GM12878 (cell line): ENCODE results near the gene SLC6A11. TPM values are rescaled to one million over a fixed set of nuclear protein-coding genes. Genes with fewer than 3 reads are reported as not detected.

Experiments used
- ATAC-seq: fragments of 200-7000 bp; cut with Tn5 transposase; 3 replicates; pipeline ENCODE4 v1.9.1; 2020; ENCODE audit warnings: mild to moderate bottlenecking, moderate library complexity
- BruUV-seq: library from RNA; stranded (reverse); fragments of 400-500 nt; replicated peaks from 2 replicates; lab custom pipeline; 2021; lab: Mats Ljungman, UMichigan
- CTCF ChIA-PET: fragments of 300-600 bp; sonication (Branson Sonifier 250); formaldehyde crosslinking; extraction: SDS; loops from one replicate; lab custom pipeline; 2021; ENCODE audit warnings: inconsistent platforms; lab: Yijun Ruan, JAX
- POLR2A ChIA-PET: fragments of 350-600 bp; formaldehyde crosslinking; extraction: SDS; loops from one replicate; lab custom pipeline; 2021; ENCODE audit warnings: inconsistent platforms; lab: Charles Lee
- RAD21 ChIA-PET: fragments of 300-600 bp; sonication (Branson Sonifier 250); formaldehyde crosslinking; loops from one replicate; lab custom pipeline; 2023; ENCODE audit warnings: antibody characterized with exemption; ENCODE audit not compliant: unreplicated experiment; lab: Charles Lee
- SMC1A ChIA-PET: fragments of 300-600 bp; sonication (Branson Sonifier 250); formaldehyde crosslinking; loops from one replicate; lab custom pipeline; 2023; ENCODE audit not compliant: unreplicated experiment, uncharacterized antibody; lab: Charles Lee
- DNase-seq: peaks from one replicate; pipeline ENCODE4 v3.0.0-alpha.2; 2011; ENCODE audit warnings: low read depth, low spot score
- FAIRE-seq: peaks from 3 replicates; lab custom pipeline; 2011; peaks lifted over from hg19 to GRCh38; lab: Jason Lieb, UNC
- H2AFZ ChIP-seq: 2 replicates; pipeline ENCODE4 v1.6.0; 2011; ENCODE audit warnings: low read depth, low read length, control low read depth; ENCODE audit not compliant: control insufficient read depth
- H3K27ac ChIP-seq: 2 replicates; pipeline ENCODE4 v1.5.1; 2011; ENCODE audit warnings: control low read depth; ENCODE audit not compliant: control insufficient read depth, insufficient read depth
- H3K27me3 ChIP-seq, 2 experiments: replicated peaks in 1 of 2; 2 replicates each; pipeline versions ENCODE4 v1.6.0 to v1.6.1; 2011; ENCODE audit warnings: low read length in 1 of 2; ENCODE audit not compliant: control insufficient read depth in 2 of 2, insufficient read depth in 2 of 2
- H3K36me3 ChIP-seq, 2 experiments: 2 replicates each; pipeline ENCODE4 v1.5.1; 2011; ENCODE audit warnings: low read length in 1 of 2; ENCODE audit not compliant: control insufficient read depth in 2 of 2, insufficient read depth in 2 of 2
- H3K4me1 ChIP-seq: 2 replicates; pipeline ENCODE4 v1.6.1; 2011; ENCODE audit warnings: mild to moderate bottlenecking, low read length, moderate library complexity, mixed read lengths; ENCODE audit not compliant: control insufficient read depth, insufficient read depth
- H3K4me2 ChIP-seq: 2 replicates; pipeline ENCODE4 v1.6.0; 2011; ENCODE audit warnings: control low read depth; ENCODE audit not compliant: control insufficient read depth, insufficient read depth
- H3K4me3 ChIP-seq: fragments of 200-600 bp; sonication (generic); 2 replicates; pipeline ENCODE4 v1.5.1; 2016
- H3K79me2 ChIP-seq: 2 replicates; pipeline ENCODE4 v1.6.0; 2011; ENCODE audit warnings: low read length; ENCODE audit not compliant: control insufficient read depth, insufficient read depth
- H3K9ac ChIP-seq: 2 replicates; pipeline ENCODE4 v1.8.0; 2011; ENCODE audit warnings: low read length, control low read depth, mixed read lengths; ENCODE audit not compliant: control insufficient read depth, insufficient read depth
- H3K9me3 ChIP-seq: replicated peaks from 3 replicates; pipeline ENCODE4 v1.5.1; 2011; ENCODE audit warnings: mild to moderate bottlenecking, low read length; ENCODE audit not compliant: control insufficient read depth, insufficient read depth
- H4K20me1 ChIP-seq: 2 replicates; pipeline ENCODE4 v1.6.0; 2011; ENCODE audit not compliant: control insufficient read depth, insufficient read depth
- BMI1 ChIP-seq: fragments of 450-650 bp; IDR thresholded peaks from 2 replicates; pipeline ENCODE4 v1.6.1; 2016; ENCODE audit warnings: mild to moderate bottlenecking, moderate library complexity, borderline replicate concordance
- GABPA ChIP-seq: IDR thresholded peaks from 2 replicates; pipeline ENCODE4 v1.6.1; 2014; ENCODE audit warnings: antibody characterized with exemption, low read depth, mild to moderate bottlenecking, inconsistent platforms
- IKZF2 ChIP-seq, 2 experiments: fragments of 450-650 bp; IDR thresholded peaks; 2 replicates each; pipeline ENCODE4 v1.6.1; 2017; ENCODE audit warnings: mild to moderate bottlenecking in 2 of 2, moderate library complexity in 2 of 2
- JUND ChIP-seq: IDR thresholded peaks from 2 replicates; pipeline ENCODE4 v1.6.1; 2012; ENCODE audit warnings: low read depth, mild to moderate bottlenecking, low read length, improper control_type of control experiment, moderate library complexity
- LARP7 ChIP-seq: fragments of 450-650 bp; IDR thresholded peaks from 2 replicates; pipeline ENCODE4 v1.6.1; 2017; ENCODE audit warnings: mild to moderate bottlenecking
- MTA2 ChIP-seq: fragments of 450-650 bp; IDR thresholded peaks from 2 replicates; pipeline ENCODE4 v1.6.1; 2016; ENCODE audit warnings: low read depth, mild to moderate bottlenecking, moderate library complexity
- NFIC ChIP-seq: IDR thresholded peaks from 2 replicates; pipeline ENCODE4 v1.6.1; 2012; ENCODE audit warnings: low read depth, mild to moderate bottlenecking, inconsistent platforms, low read length, moderate library complexity
- RAD51 ChIP-seq: fragments of 450-650 bp; IDR thresholded peaks from 2 replicates; pipeline ENCODE4 v1.6.1; 2016; ENCODE audit warnings: moderate library complexity, mild to moderate bottlenecking, inconsistent platforms
- SREBF2 ChIP-seq: IDR thresholded peaks from 2 replicates; pipeline ENCODE4 v1.6.1; 2012; ENCODE audit warnings: mild to moderate bottlenecking, low read length
- TAF1 ChIP-seq: IDR thresholded peaks from 2 replicates; pipeline ENCODE4 v1.6.1; 2011; ENCODE audit warnings: mild to moderate bottlenecking, low read depth, low read length, borderline replicate concordance
- USF2 ChIP-seq: IDR thresholded peaks from 2 replicates; pipeline ENCODE4 v1.6.1; 2011; ENCODE audit warnings: low read depth, low read length, improper control_type of control experiment, borderline replicate concordance
- ZNF687 ChIP-seq: fragments of 450-650 bp; IDR thresholded peaks from 2 replicates; pipeline ENCODE4 v1.6.1; 2017; ENCODE audit warnings: mild to moderate bottlenecking, moderate library complexity
- ZSCAN29 ChIP-seq: fragments of 450-650 bp; IDR thresholded peaks from 2 replicates; pipeline ENCODE4 v1.6.1; 2017; ENCODE audit warnings: mild to moderate bottlenecking, moderate library complexity
- WGBS: methylation state at CpG from one replicate; pipeline ENCODE4 v1.1.6; 2016; ENCODE audit warnings: low lambda C conversion rate; ENCODE audit not compliant: insufficient replicate concordance, insufficient coverage; ENCODE audit errors: missing lambda C conversion rate; 5-methylcytosine and 5-hydroxymethylcytosine counted together
- in situ Hi-C: fragments of 300-500 bp; cut with MboI; formaldehyde crosslinking; loops from 9 replicates; pipeline ENCODE4 v1.14.3; 2018; ENCODE audit warnings: mixed read lengths
- intact Hi-C: fragments of 100-400 bp; cut with micrococcal nuclease; formaldehyde crosslinking; loops from one replicate; pipeline ENCODE4 v1.14.2; 2022; ENCODE audit not compliant: unreplicated experiment
- polyA plus RNA-seq, 11 experiments: library from polyadenylated mRNA; depleted of rRNA in 4 of 11; unstranded in 6 of 11; stranded (reverse) in 5 of 11; fragments of >200 nt; fragmentation: Nextera tagmentation in 4 of 11; fragmentation: Illumina TruSeq in 1 of 11; extraction: Ambion mirVana in 4 of 11; extraction: Trizol in 1 of 11; gene quantifications; 1 replicate in 1 of 11; 2 replicates in 10 of 11; pipeline versions ENCODE4 v1.2.1 to v1.2.3, GENCODE V29; 2011 to 2016; ENCODE audit warnings: inconsistent platforms in 2 of 11, missing spikeins in 2 of 11, low read depth in 1 of 11
- total RNA-seq, 4 experiments: library from RNA; depleted of rRNA in 3 of 4; stranded (reverse); fragments of >200 nt in 3 of 4; fragmentation: Illumina TruSeq in 1 of 4; extraction: Trizol in 1 of 4; gene quantifications; 2 replicates each; pipeline versions ENCODE4 v1.2.1 to v1.2.3, GENCODE V29; 2013 to 2021

The SLC6A11 gene
- total and polyA plus RNA-seq, 10 of the 15 experiments (the other 5 are each of a cell fraction or from before 2014, with no cell fraction given): not detected

GRCh38 chr3:10815487-10815886 lies 541 bp upstream of the SLC6A11 start:
- no peak overlapping the region for H3K4me2 ChIP-seq
- POLR2A ChIA-PET: no interaction called here

More at GRCh38 chr3:10815487-10815886, 541 bp upstream of the SLC6A11 start:
- Histone ChIP-seq H3K4me1 (no peaks in the 10 kb centered on the region), H3K36me3 (no peaks in the 10 kb centered on the region), H3K27ac (no peak overlapping the region), H3K4me3 (no peak overlapping the region), H3K9ac (no peak overlapping the region), H3K79me2 (no peaks in the 10 kb centered on the region), H4K20me1 (no peaks in the 10 kb centered on the region), H2AFZ (no peak overlapping the region), H3K27me3 (peaks cover 0 to 3% of the 10 kb centered on the region in 2 experiments; a peak in 1 of 4 replicates), H3K9me3 (no peaks in the 10 kb centered on the region)
- no peak for DNase-seq
- intact Hi-C loops: no loop called here
- ATAC-seq: no peak
- ChIA-PET CTCF (no interaction called here), SMC1A (no interaction called here), RAD21 (no interaction called here)
- no peak for FAIRE-seq
- TF ChIP-seq LARP7 (no peak), JUND (no peak), MTA2 (no peak), BMI1 (no peak), ZSCAN29 (no peak), ZNF687 (no peak), GABPA (no peak), SREBF2 (no peak), IKZF2 (IDR thresholded peaks at IDR 0.05) (no peak), USF2 (no peak), RAD51 (no peak), TAF1 (no peak), NFIC (no peak)
- in situ Hi-C loops: no loop called here
- no TSS peak for BruUV-seq
- 22% methylated on average over 10 of the region's 10 CpGs for WGBS
